MCF 10A (cell line): ENCODE data around the gene BAG2. TPM values are rescaled to one million over a fixed set of nuclear protein-coding genes. Genes with fewer than 3 reads are reported as not detected.
A peak's percentile ranks its signal among the peaks of the same experiment; 100 is the strongest.

ENCODE experiments used
- BruUV-seq: library from RNA; stranded (reverse); fragments of 400-500 nt; replicated peaks from 2 replicates; lab custom pipeline; 2021; lab: Mats Ljungman, UMichigan
- CTCF ChIA-PET: fragments of 300-600 bp; sonication (Branson Sonifier 250); formaldehyde crosslinking; extraction: SDS; loops from one replicate; lab custom pipeline; 2021; ENCODE audit warnings: antibody characterized with exemption, inconsistent platforms; lab: Yijun Ruan, JAX
- POLR2A ChIA-PET: fragments of 300-600, 350-650 bp; sonication (Branson Sonifier 250); formaldehyde crosslinking; extraction: SDS; loops from one replicate; lab custom pipeline; 2020; ENCODE audit warnings: antibody characterized with exemption, inconsistent platforms; lab: Yijun Ruan, JAX
- DNase-seq: peaks from one replicate; pipeline ENCODE4 v3.0.0-alpha.2; 2018; ENCODE audit not compliant: unreplicated experiment
- H3K27ac Mint-ChIP-seq: one replicate; pipeline ENCODE4 v1.8.0; 2022; ENCODE audit warnings: mild to moderate bottlenecking, low read depth, mixed read lengths; ENCODE audit not compliant: unreplicated experiment
- H3K27me3 Mint-ChIP-seq: one replicate; pipeline ENCODE4 v1.8.0; 2022; ENCODE audit warnings: mixed read lengths; ENCODE audit not compliant: insufficient read depth, unreplicated experiment
- H3K36me3 Mint-ChIP-seq: one replicate; pipeline ENCODE4 v1.8.0; 2022; ENCODE audit warnings: mild to moderate bottlenecking, moderate library complexity, mixed read lengths; ENCODE audit not compliant: insufficient read depth, unreplicated experiment
- H3K4me1 Mint-ChIP-seq: one replicate; pipeline ENCODE4 v1.8.0; 2022; ENCODE audit warnings: mixed read lengths; ENCODE audit not compliant: insufficient read depth, unreplicated experiment
- H3K4me3 Mint-ChIP-seq: one replicate; pipeline ENCODE4 v1.8.0; 2022; ENCODE audit warnings: mild to moderate bottlenecking, moderate library complexity, mixed read lengths; ENCODE audit not compliant: unreplicated experiment
- H3K9me3 Mint-ChIP-seq: one replicate; pipeline ENCODE4 v1.8.0; 2022; ENCODE audit warnings: mixed read lengths; ENCODE audit not compliant: unreplicated experiment
- CTCF ChIP-seq: fragments of 200-600 bp; IDR thresholded peaks from one replicate; pipeline ENCODE4 v1.8.0; 2022; ENCODE audit warnings: antibody characterized with exemption, mild to moderate bottlenecking; ENCODE audit not compliant: unreplicated experiment
- intact Hi-C: fragments of 100-400 bp; cut with micrococcal nuclease; formaldehyde crosslinking; loops from 2 replicates; pipeline ENCODE4 v1.14.1; 2022
- total RNA-seq: library from RNA; stranded (reverse); gene quantifications from 2 replicates; pipeline ENCODE4 v1.2.3, GENCODE V29; 2022

BAG2 gene
- total RNA-seq, 1 experiment from 2014 or later, result 4.2 TPM

- BruUV-seq, result TSS peak; percentile 39
- DNase-seq, result peak; percentile 40
- no peaks in the 10 kb centered on the region for H3K27me3 Mint-ChIP-seq
- ChIA-PET POLR2A (interaction anchor here (0.7 to 1.5 kb wide), 6 partner anchors 16 to 477 kb away, joined by 3 to 7 read pairs (median 4); partner anchors contain the start of gene RAB23), CTCF (interaction anchor here (0.7 to 1.4 kb wide), 3 partner anchors 141 to 148 kb away, joined by 4 read pairs; partner anchors contain the start of gene PRIM2)
- intact Hi-C loops, result loop anchor here (1.0 to 10.0 kb wide), 3 partner anchors 94 to 268 kb away; no protein-coding TSS in a partner anchor
- H3K4me3 Mint-ChIP-seq, result peak overlapping the region; percentile 91
- H3K36me3 Mint-ChIP-seq, result peaks cover 7% of the 10 kb centered on the region
- peaks cover 13% of the 10 kb centered on the region for H3K4me1 Mint-ChIP-seq
- peak overlapping the region; percentile 44 for H3K27ac Mint-ChIP-seq
- no peak for TF ChIP-seq CTCF
- no peaks in the 10 kb centered on the region for H3K9me3 Mint-ChIP-seq
These were observed 1.1 kb downstream of the BAG2 start for GRCh38 chr6:57173056-57173885.

DNA sequence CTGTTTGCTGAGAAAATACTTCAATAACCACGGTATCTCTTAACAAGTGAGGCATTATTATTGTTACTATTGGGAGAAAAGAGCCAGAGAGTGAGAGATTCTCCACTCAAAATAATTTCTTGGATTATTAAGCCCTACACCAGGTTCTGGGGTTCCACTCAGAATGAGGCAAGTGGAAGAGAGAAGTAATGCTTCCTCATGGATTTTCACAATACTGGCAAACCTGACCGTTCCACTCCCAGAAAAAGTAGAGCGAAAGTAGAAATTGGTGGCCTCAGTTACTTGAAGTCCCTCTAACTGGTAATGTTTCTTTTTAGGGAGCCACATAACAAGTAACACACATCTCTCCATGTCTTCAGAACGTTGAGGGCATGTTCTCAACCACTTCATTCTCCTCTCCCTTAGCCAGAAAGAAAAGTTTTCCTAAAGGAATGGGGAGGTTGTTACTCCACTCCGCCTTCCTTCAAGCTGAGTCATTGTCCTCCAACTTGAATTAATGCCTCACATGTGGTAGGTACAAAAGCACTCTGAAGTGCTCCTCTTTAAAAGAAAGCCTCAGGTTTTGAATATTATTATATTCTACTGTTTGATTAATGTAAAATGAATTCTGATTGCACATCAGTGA lies 1.9 kb downstream of the BAG2 start:
- POLR2A ChIA-PET, result interaction anchor here (0.8 to 1.2 kb wide), 4 partner anchors 15 to 141 kb away, joined by 3 to 7 read pairs (median 4); no protein-coding TSS in a partner anchor
- Mint-ChIP-seq H3K9me3 (no peaks in the 10 kb centered on the region), H3K4me1 (peaks cover 16% of the 10 kb centered on the region), H3K36me3 (peaks cover 7% of the 10 kb centered on the region), H3K4me3 (peak overlapping the region; percentile 91), H3K27ac (peak overlapping the region; percentile 44), H3K27me3 (no peaks in the 10 kb centered on the region)
- intact Hi-C loops, result loop anchor here (1.0 to 10.0 kb wide), 3 partner anchors 93 to 269 kb away; no protein-coding TSS in a partner anchor
- CTCF ChIA-PET, result no interaction called here
- BruUV-seq, result no TSS peak
- peak; percentile 80 for DNase-seq
- TF ChIP-seq CTCF, result no peak

- no TSS peak for BruUV-seq
- DNase-seq, result no peak
- H3K4me1 Mint-ChIP-seq, result peaks cover 18% of the 10 kb centered on the region
- TF ChIP-seq CTCF, result no peak
- no peaks in the 10 kb centered on the region for H3K9me3 Mint-ChIP-seq
- POLR2A ChIA-PET, result interaction anchor here (0.8 to 1.2 kb wide), 4 partner anchors 15 to 140 kb away, joined by 3 to 7 read pairs (median 4); no protein-coding TSS in a partner anchor
- H3K27ac Mint-ChIP-seq, result peak overlapping the region; percentile 44
- peaks cover 7% of the 10 kb centered on the region for H3K36me3 Mint-ChIP-seq
- CTCF ChIA-PET, result no interaction called here
- H3K4me3 Mint-ChIP-seq, result peak overlapping the region; percentile 91
- no peaks in the 10 kb centered on the region for H3K27me3 Mint-ChIP-seq
- intact Hi-C loops, result loop anchor here (5.0 to 10.0 kb wide), 2 partner anchors 93 to 270 kb away; no protein-coding TSS in a partner anchor
These were observed 2.4 kb downstream of the BAG2 start for GRCh38 chr6:57174511-57174907.
